Activated CD4-positive, CD25-positive, alpha-beta regulatory T cell (primary cell): ENCODE results near the gene KIFC3.
"Not testable (repeated sequence)": the region's sequence is repeated elsewhere in the genome, so short reads cannot be mapped to it uniquely, and the experiment has no call there.

ENCODE experiments used
- DNase-seq, 4 experiments: peaks; one replicate each; lab custom pipeline; 2025; lab: John Stamatoyannopoulos, UW

Gene KIFC3

GRCh38 chr16:57803134-57803990 lies 1.1 kb upstream of the KIFC3 start:
- no peak for DNase-seq

GRCh38 chr16:57801809-57802340 lies 416 bp downstream of the KIFC3 start:
- no peak for DNase-seq

GRCh38 chr16:57801098-57801808 lies 1.0 kb downstream of the KIFC3 start:
- DNase-seq = no peak

- DNase-seq = no peak
Measured at GRCh38 chr16:57800200-57801097, 1.8 kb downstream of the KIFC3 start.

GRCh38 chr16:57799600-57800199 lies 2.6 kb downstream of the KIFC3 start:
- no peak for DNase-seq

- DNase-seq = no peak
Measured at GRCh38 chr16:57798953-57799599, 3.2 kb downstream of the KIFC3 start.

GRCh38 chr16:57798267-57798810 lies 4.0 kb downstream of the KIFC3 start:
- no peak for DNase-seq

- no peak for DNase-seq
Measured at GRCh38 chr16:57797526-57798266, 4.6 kb downstream of the KIFC3 start.

GRCh38 chr16:57797216-57797525 lies 5.1 kb downstream of the KIFC3 start:
- no peak for DNase-seq

GRCh38 chr16:57796014-57796413 lies 6.3 kb downstream of the KIFC3 start:
- not testable (repeated sequence) for DNase-seq

GRCh38 chr16:57795431-57795878 lies 6.8 kb downstream of the KIFC3 start:
- DNase-seq = no peak

- DNase-seq = no peak
Measured at GRCh38 chr16:57794849-57795430, 7.4 kb downstream of the KIFC3 start.

GRCh38 chr16:57791893-57792461 lies 10.3 kb downstream of the KIFC3 start:
- DNase-seq = no peak

GRCh38 chr16:57791195-57791892 lies 10.9 kb downstream of the KIFC3 start:
- no peak for DNase-seq

GRCh38 chr16:57788951-57789350 lies 13.3 kb downstream of the KIFC3 start:
- no peak for DNase-seq

- DNase-seq = no peak
Measured at GRCh38 chr16:57788252-57788841, 13.9 kb downstream of the KIFC3 start.

- no peak for DNase-seq
Measured at GRCh38 chr16:57787519-57787905, 14.8 kb downstream of the KIFC3 start.
